Hypothalamus (tissue), 51 donors: Measurements from ENCODE around the gene NFKBIZ.

Experiments used
- DNase-seq, 51 donors: peaks; one replicate each; lab custom pipeline; 2025; lab: John Stamatoyannopoulos, UW

The NFKBIZ gene

GRCh38 chr3:101824702-101825101 lies 24.6 kb upstream of the NFKBIZ start:
- no peak for DNase-seq

DNA sequence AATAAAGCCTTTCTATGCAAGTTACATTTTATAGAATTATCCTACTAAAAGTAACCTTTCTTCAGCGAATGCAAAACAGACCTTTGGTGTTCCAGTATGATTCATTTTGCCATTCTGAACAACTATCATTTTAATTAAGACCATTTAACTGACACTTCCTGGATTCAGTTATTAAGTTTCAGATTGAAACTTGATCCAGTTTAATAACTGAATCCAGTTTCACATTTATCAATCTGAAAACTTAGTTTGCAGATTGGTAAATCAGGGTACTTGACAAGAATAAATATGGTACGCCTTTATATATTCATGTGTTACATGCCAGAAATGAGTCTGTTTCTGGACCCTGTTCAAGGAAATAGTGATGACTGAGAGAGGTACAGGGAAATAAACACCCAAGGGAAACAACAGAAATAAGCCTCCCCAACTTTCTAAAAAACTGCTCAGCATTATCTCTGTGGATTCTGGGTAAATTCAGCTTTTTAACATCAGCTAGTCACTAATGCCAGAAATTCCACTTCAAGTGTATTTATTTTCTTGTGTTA lies 23.3 kb upstream of the NFKBIZ start:
- DNase-seq = no peak

DNA sequence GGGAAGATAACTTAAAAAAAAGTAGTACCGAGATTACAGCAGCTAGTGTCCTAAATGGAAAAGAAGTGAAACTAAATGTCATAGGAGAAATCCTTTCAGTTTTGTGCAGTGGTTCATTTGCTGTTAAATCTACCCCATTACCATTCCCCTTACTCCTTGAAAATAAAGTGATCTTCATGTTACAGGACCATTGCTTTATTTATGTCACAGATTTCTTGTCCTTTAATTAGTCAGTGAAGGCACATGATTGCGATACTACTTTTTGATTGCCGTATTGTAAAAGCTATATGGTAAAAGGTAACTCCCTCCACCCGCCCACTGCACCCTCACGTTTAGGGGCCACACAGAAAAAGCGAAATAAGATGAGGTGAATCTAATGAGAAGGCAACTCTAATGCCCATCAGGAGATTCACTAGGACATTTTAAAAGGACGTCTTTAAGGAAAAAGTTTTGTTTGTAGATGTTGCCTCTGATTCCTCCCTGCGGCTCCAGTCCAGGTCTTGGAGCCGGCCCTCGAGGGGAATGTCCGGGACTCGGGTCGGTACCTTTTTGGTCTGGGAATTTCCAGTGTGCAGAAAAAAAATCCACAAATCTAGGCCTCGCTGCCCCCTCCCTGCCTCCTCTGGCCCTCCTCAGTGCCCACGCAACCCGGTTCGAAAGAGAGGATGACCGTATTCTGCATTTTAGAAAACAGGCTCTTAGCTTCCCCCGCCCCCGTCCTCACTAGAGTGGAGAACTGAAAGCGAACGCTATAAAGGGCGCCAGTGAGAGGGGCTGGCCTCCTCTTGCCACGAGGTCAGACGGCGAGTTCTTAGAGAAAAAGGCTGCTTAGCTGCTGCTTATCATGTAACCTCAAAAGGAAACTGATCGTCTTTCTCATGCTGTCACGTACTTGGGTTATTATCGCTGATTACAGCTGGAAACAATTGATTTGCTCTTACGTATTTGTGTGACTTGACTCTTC lies 21.8 kb upstream of the NFKBIZ start:
- peak in 47 of 51 donors; percentile 7 to 68 (median 36) for DNase-seq

- no peak for DNase-seq
These were observed 21.0 kb upstream of the NFKBIZ start for GRCh38 chr3:101828276-101828675.

DNA sequence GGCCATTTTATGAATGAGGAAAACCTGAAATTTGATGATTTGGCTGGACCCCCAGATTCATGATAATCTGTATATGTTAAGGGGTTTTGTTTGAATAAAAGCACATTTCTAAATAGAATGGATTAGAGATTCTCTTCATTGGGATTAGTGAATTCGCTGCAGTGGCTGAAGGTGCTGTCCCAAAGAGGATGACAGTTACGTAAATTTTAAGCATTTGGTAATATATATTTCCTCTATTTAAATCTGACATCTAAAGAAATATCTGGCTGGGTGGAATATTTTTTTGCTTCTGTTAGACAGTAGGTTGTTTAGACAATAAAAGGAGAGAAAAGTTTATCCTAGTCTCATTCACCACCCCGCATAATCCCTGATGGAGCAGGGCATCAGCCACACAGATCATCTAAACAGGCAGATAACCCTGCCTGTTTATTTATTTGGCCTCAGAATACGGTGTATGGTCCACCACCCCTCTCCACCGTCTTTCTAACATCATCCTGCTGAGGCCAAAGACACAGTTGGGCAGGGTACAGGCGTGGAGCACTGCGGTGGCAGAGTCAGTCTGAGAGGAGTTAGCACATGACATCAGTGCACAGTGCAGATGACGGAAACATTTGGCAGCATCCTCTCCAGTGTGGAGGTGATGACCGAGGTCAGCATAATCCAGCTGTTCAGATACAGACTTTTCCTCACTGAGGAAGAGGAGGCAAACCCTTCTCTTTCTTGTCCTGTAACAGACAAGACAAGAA lies 20.4 kb upstream of the NFKBIZ start:
- DNase-seq = peak in 27 of 51 donors; percentile 1 to 47 (median 17)

- no peak for DNase-seq
These were observed 19.9 kb upstream of the NFKBIZ start for GRCh38 chr3:101829437-101829830.

GRCh38 chr3:101829874-101830273 lies 19.4 kb upstream of the NFKBIZ start:
- DNase-seq = no peak

DNA sequence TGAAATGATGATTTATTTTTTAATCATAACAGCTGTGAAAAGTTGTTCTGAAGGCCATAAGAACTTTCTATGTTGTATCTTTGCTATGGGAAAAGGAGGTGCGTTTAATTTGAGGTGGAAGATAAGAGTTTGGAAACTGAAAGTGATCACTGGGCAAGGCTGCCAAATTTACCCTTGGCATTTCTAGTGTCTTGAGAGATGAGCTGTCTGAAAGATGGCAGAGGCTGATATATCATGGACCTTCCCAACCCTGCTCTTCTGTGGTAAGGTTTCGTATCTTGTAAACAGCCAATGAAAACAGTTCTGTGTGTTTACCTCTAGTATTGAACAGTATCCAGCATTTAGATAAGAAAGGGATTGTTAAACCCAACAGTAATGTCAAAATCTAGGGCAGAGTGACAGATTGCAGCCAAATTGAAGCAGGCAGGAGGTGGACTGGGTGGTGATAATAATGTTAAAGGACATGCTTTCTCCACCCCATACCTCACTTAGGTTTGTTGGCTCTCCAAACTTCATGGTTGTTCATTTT lies 15.8 kb upstream of the NFKBIZ start:
- no peak for DNase-seq

- DNase-seq = no peak
These were observed 13.6 kb upstream of the NFKBIZ start for GRCh38 chr3:101835676-101836075.

DNA sequence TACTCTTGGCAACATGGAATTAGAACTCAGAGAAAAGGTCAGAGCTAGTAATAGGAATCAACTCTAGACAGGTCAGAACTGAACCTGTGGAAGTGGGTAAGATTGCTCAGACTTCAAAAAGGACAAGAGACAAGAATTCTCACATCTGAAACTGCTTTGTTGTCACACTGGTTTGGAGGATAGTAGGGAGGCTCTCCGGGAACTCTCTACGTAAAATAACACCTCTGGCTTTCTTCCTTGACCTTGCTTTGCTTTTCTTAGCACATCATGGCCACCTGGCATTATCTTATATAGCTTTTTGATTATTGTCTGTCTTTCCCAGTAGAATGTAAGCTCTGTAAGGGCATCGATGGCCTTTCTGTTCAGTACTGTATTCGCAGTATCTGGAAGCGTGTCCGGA lies 13.2 kb upstream of the NFKBIZ start:
- DNase-seq = no peak

GRCh38 chr3:101836652-101837598 lies 12.4 kb upstream of the NFKBIZ start:
- no peak for DNase-seq

DNA sequence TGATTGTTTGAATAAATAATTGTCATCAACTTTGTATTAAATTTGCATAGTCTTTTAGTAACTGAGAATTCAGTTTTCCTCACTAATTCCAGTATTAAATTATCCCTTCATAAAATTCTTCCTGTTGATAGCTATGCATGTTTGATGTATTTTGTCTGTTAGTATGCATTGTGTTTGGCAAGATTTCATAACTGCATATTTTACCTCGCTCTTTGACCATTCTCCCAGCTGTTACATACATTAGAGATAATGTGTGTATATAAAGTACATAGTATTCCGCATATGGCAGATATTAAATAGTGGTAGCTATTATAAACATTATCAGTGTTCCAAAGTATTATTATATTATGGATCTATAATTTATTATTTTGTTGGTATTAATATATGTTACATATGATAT lies 10.6 kb upstream of the NFKBIZ start:
- DNase-seq = no peak

- DNase-seq = no peak
These were observed 9.2 kb upstream of the NFKBIZ start for GRCh38 chr3:101840066-101840465.

DNA sequence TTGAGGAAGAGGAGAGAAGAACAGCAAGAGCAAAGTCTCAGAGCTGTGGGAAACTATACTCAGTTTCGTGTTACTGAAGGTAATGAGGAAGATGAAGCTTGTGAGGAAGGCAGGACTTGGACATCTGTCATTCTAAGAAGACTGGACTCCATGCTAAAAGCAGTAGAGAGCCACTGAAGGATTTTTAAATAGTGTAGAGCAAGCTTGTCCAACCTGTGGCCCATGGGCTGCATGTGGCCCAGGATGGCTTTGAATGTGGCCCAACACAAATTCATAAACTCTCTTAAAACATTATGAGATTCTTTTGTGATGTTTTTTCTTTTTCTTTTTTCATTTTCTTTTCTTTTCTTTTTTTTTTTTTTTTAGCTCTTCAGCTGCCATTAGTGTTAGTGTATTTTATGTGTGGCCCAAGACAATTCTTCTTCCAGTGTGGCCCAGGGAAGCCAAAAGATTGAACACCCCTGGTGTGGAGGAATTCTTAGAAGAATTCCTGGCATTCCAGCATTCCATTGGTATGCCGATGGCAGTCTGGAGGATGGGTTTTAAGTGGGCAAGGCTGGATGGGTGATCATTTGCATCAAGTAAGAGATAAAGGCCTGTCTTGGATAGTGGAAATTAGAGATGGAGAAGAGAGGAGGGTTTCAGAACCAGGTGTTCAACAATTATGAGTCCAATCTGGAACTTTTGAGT lies 6.9 kb upstream of the NFKBIZ start:
- no peak for DNase-seq

- no peak for DNase-seq
These were observed 6.4 kb upstream of the NFKBIZ start for GRCh38 chr3:101842935-101843330.

DNA sequence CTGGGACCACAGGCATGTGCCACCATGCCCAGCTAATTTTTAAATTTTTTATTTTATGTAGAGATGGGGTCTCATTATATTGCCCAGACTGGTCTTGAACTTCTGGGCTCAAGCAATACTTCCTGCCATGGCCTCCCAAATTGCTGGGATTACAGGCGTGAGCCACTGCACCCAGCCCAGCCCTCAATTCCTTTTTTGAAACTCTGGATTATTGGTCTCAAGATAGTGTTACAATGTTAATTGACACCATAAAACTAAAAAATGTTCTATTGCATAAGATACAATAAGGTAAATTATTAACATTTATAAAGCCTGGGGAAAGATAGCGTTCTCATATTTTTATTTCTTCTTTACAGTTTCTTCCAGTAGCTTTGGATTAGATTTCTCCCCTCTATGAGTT lies 3.9 kb upstream of the NFKBIZ start:
- no peak for DNase-seq

GRCh38 chr3:101846709-101847108 lies 2.6 kb upstream of the NFKBIZ start:
- no peak for DNase-seq

GRCh38 chr3:101847328-101847727 lies 2.0 kb upstream of the NFKBIZ start:
- no peak for DNase-seq

DNA sequence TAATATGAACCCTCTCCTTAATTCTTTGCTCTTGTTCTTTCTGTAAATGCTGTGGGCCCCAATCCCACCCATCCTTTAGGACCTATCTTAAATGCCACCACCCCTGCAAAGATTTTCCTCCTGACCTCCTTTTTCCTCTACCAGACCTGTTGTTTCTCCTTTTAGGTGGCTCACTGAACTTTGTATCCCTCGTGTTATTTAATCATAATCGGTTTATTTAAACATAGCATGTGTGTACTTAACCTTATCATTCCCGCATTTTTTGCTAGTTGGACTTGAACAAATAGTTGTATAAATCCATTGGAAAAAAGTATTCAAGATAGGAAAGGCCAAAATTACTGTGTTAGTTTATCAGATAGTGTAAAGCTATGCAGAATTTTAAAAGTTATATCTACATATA lies 988 bp upstream of the NFKBIZ start:
- DNase-seq = no peak
